DMS 273 (cell line): ENCODE data around the gene TBC1D17.
A peak's percentile ranks its signal among the peaks of the same experiment; 100 is the strongest.
"Not testable (repeated sequence)": the region's sequence is repeated elsewhere in the genome, so short reads cannot be mapped to it uniquely, and the experiment has no call there.

ENCODE experiments used
- DNase-seq: peaks from one replicate; lab custom pipeline; 2025; ENCODE audit not compliant: unreplicated experiment; lab: John Stamatoyannopoulos, UW

TBC1D17 gene

DNA sequence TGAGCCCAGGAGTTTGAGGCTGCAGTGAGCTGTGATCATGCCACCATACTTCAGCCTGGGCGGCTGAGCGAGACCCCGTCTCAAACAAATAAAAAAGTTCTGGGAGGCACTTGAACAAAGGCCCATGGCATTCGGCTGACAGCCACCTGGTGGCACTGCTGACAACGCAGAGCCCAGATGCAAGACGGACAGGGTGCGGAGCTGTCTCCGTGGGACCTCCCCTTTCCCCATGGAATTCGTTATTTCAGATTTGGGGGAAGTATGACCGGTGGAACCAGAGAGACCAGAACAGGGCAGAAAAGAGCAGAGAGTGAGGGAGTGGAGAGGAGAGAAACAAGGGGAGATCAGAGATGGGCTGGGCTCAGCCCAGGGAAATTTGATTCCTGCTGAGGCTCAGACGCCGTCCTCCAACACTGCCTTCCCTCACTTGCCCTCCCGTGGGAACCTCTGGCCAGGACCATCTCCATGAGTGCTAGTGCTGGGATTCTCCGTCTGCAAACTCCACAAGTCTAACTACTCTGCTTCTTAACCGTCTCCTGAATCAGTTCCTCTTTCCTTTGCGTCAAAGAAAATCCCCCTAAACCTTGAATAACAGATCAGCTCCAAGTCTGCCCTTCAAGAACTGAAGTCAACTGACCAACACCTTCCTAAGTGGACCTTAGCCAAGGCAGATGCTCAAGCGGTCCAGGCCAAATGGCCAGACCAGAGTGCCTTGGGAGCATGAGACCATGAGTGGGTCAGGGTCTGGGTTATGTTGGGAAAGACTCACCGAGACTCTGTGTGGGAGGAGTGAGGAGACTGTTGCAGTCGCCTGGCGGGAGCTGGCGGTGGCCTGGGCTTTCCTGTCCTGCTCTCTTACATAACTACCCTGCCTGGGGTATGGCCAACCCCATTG lies 39.6 kb downstream of the TBC1D17 start:
- DNase-seq: peak; percentile 28

DNA sequence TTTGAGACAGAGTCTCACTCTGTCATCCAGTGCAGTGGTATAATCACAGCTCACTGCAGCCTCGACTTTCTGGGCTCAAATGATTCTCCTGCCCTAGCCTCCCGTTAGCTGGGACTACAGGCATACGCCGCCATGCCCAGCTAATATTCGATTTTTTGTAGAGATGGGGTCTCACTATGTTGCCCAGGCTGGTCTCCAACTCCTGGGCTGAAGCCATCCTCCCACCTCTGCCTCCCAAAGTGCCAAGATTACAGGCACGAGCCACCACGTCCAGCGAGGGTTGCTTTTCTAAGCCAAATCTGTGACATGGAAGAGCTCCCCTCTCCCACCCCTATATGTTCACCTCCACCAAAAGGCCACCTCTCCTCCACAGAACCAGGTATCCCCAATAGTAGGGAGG lies 40.6 kb downstream of the TBC1D17 start:
- DNase-seq: no peak

DNA sequence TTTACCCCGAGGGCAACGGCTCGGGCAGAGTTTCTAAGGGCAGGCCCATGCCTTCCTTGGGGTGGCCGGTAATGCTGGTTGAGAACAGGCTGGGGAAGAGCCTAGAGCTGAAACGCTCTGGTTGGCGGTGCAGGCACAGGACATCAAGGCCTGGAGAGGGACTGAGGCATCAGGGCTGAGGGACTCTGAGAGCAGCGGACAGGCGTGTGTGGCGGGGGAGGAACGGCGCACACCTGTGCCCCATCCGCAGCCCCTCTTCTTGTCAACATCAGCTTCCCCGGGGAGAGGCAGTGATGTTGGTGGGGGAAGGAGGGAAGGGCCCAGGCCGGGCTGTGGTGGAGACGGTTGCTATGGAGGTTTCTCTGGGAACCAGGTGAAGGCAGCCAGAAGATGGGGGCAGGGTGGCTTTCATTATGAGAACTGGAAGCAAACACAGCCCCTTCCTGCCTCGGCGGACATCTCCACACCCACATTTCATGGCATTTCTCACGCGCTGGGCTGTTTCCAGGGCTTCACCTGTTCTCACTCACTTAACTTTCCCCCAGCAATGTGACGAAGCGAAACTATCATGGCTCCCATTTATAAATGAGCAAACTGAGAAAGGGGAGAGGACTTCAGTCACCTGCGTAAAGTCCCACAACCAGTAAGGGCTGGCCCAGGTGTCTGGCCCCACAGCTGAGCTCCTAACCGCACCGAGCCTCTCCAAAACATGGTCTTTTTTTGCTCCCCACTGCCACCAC lies 43.3 kb downstream of the TBC1D17 start:
- DNase-seq: no peak

DNA sequence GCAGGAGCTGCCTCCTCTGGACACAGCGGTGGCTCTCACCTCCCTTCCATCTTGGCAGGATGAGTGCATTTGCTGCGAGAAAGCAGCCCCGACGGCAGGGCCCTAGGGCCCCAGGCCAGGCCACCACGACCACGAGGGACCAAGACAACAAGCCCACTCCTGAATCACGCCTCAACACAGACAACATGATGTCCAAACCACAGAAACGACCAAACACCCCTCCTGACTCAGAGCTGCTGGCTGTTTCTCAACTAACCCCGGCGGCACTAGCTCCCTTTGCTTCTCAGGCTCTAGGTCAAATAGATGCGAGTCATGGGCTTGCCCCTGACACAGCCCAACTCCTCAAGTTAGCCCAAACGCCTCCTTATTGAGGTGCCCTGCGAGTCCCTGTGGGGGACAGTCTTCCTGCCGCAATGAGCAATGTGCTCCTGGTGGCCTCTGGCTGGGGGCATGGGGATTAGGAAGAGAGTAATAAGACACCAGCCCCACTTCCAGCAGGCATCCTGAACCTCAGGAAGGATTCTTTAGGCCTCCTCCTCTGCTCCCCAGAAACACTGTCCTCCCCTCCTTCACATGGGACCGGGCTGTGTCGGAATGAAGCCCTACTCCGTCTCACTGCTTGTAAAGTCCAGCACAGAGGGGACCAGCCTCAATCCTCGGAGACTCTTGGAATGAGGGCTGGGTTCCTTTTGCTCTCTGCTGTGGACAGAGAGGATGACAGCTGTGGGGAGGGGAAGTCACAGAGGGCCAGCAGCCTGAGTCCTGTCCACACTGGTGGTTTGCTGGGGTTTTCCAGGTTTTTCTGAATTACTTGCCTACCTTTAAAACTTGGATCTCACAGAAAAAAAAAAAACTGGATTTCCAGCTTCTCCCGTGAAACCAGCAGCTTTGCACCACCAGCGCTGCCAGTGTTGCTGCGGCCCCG lies 44.6 kb downstream of the TBC1D17 start:
- DNase-seq: no peak

DNA sequence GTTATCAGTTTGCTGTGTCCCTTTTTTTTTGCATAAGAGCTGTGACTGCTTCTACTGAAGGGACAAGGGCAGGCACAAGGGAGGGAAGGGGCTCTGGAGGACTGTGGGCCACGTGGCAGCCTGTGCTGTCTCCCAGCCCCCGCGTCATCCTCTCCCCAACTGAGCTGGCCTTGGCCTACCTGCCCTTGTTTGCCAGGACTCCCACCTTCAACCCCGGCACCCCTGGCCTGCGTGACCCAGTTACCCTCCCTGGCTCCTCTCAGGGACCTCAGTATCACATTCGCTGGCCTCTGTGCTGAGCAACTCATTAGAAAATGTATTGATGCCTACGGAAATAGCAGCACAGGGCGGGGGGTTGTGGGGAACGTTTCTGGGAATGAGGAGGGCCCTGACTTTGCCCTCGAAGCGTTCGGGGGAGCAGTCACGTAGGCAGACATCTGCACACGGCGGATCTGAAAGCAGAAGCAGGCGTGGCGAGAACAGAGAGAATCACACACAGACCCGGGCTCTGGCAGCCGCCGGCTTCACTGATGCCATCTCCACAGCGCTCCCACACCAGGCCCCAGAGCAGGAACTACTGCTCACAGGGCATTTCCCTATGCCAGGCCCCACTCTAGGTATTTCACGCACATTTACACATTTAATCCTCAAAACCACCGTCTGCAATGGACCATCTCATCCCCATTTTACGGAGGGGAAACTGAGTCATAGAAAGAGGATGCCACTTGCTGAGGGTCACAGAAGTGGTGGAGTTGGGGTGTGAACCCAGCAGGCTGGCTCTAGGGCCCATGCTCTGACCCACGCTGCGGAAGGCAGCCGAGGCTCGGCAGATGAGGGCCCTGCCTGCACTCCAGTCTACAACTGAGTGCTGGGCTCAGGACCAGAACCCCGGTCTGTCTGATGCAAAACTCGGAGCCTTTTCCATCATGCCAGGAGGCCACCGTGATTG lies 45.8 kb downstream of the TBC1D17 start:
- no peak for DNase-seq

DNA sequence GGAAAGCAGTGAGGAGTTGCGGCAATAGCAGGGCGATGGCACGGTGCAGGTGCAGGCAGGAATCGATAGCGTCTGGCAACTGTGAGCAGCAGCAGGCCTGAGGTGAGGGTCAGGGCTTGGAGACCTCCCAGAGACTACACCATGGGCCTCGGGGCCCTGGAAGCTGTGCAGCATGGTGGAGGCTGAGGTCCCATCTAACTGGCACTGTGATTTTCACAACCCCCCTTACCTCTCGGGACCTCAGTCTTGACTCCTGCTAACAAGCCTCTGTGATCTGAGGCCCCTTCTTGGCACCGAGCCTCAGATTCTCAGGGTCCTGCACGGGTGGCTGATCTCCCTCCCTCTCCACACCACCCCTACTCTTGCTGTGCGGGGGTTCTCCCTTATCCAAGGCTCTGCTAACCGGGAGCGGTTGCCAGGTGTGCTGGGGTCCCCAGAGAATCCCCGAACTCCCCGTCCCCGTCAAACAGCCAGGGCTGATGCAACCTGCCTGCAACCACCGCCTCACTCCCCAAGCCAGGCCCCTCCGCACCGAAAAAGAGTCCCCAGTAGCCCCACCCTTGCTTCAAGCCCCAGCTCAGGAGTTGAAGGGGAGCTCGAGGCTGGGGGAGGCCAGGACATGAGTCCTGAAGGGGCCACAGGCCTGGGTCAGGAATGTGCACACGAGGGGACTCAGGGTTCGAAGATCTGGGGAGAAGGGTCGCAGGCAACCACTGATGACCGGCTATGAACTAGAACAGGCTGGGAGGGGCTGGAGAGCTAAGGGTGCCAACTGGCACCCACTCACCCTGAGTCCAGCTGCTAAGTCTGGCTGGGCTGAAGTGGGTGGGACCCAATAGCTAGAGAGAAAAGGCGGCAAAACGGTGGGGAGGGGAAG lies 46.7 kb downstream of the TBC1D17 start:
- DNase-seq: peak; percentile 47

DNA sequence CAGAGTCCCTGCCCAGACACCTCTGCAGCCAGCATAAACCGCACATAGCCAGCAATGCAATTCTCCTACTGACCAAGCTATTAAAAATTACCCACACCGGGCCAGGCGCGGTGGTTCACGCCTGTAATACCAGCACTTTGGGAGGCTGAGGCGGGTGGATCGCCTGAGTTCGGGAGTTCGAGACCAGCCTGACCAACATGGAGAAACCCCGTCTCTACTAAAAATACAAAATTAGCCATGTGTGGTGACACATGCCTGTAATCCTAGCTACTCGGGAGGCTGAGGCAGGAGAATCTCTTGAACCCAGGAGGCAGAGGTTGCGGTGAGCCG lies 47.3 kb downstream of the TBC1D17 start:
- DNase-seq: not testable (repeated sequence)

DNA sequence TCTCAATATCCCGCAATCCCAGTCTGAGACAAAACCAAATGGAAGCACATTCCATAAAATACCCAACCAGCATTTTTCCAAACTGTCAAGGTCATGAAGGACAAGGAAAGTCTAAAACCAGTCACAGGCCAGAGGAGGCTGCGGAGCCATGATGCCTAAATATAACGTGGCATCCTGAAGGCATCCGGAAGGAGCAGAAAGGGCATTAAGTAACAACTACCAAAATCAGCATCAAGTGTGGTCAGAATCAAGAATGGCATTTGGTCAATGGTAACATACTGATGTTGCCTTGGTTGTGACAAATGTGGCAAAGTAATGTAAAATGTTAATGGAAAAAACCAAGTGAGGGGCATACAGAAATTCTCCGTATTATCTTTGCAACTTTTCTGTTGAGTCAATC lies 48.0 kb downstream of the TBC1D17 start:
- DNase-seq: no peak

DNA sequence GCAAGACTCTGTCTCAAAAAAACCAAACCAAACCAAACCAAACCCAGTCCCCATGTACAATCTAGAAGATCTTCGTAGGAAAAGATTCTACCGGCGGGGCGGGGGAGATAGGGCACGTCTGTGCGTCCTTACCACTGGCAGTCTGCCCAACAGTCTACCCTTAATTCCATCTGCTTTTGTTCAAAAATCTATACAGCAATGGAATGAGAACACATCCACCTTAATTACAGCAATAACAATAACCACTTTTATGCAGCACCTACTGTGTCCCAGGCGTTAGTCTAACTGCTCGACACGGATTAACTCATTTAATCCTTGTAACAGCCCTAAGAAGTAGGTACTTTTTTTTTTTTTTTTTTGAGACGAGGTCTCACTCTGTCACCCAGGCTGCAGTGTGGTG lies 49.0 kb downstream of the TBC1D17 start:
- DNase-seq: no peak

DNA sequence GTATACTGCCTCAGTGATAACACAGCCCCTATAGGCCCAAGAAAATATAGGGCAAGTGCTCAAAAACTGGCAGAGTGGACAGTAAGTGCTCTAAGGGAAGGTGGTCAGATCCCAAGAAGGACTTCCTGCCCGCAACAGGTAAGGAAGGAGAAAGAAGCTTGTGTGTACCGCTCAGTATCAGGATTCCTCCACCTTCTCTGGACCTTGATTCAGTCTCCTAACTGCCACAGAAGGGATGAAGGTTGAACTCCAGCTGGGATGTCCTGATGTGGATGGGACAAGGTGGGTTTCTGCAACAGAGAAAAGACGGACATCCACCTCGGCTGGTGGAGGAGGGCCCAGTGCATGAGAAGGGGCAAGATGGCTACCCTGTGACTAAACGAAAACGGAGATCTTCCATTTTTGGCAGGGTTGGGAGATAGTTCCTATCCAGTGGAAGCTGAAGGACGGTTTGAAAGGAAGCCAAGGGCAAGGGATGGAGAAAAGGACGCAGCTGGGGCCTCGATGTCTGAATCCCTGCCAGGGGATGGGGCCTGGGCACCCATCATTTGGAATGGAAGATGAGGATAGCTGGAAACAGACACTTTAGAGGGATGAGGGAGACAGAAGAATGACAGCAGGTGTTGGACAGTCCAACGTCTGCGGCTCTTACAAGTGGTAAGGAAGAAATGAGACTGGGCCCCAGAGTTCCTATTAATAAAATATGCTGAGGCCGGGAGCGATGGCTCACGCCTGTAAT lies 50.2 kb downstream of the TBC1D17 start:
- DNase-seq: no peak

DNA sequence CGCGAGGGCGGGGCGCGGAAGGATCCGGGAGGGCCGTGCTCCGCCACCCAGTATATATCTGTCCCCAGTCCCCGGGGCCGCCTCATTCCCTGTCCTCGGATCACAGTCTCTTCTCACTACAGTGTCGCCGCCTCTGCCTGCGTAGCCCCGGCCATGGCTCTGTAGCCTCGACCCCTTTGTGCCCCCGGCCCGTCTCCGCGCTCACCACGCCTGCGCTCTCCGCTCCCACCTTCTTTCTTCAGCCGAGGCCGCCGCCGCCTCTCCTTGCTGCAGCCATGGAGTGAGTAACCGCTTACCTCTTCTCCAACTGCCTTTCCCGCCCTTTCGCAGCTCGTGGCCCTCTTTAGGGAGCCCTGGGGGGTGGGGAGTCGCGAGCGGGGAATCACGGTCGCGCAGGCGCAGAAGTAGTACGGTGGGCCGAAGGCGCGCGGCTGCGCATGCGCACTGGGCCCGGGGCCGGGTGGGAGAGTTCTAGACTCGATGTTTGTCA lies 51.7 kb downstream of the TBC1D17 start, which contains the start of the genes ATF5 and NUP62:
TSS of gene ATF5 (plus strand) at position 85 of the 490 bp plus-strand sequence. CDS start 1,646 bp downstream, outside the sequence.
TSS of gene NUP62 (minus strand) at position 384 of the 490 bp plus-strand sequence. CDS start 19,697 bp downstream, outside the sequence.
- DNase-seq: peak; percentile 97

DNA sequence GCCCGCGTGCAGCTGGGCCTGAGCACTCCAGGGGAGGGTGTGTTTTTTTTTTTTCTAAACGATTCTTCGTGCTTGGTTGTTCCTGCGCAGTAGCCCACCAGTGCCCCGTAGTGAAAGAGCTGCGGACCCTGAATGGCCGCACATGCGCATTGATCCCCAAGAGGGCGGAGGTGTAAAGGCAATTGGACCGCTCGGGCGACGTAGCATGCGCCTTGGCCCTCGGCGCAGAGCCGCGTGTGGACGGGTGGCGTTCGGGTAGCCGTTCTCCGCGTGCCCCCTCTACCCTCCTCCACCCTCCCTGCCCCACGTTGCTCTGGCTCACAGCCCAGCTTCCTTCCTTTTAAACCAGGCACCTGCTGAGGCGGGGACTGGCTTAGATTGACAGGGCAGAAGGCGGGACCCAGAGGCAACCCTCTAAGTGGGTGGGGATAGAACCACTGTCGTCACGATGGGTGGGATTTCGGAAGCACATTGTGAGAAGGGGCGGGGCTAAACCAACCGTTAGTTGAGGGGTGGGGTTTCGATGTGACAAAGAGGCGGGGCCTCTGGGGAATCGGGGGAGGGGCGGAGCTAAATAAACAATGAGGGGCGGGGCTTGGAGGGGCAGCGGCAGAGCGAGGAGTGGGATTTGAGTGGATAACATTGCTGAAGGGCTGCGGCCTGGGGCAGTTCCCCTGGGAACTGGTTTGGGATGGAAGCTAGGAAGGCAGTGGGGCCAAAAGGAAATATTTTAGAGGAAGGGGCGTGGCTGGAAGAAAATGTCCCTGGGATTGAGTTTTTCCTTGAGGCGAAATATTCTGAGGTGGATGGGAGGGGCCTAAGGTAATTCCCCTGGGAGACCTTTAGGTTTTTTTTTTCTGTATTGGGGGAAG lies 52.3 kb downstream of the TBC1D17 start:
- peak; percentile 97 for DNase-seq

DNA sequence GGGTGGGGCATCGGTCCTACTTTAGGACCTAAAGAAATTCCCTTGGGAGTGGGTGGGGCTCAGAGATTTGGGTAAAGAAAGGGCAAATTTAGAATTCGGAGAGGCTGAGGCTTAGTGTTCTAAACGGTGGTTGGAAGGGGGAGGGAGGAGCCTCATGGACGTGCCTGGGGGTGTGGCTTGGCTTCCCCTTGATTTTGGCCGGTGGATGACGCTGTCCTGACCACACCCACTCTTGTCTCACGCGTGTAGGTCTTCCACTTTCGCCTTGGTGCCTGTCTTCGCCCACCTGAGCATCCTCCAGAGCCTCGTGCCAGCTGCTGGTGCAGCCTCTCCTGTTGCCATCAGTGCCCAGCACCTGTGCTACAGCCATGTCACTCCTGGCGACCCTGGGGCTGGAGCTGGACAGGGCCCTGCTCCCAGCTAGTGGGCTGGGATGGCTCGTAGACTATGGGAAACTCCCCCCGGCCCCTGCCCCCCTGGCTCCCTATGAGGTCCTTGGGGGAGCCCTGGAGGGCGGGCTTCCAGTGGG lies 53.0 kb downstream of the TBC1D17 start:
- no peak for DNase-seq

DNA sequence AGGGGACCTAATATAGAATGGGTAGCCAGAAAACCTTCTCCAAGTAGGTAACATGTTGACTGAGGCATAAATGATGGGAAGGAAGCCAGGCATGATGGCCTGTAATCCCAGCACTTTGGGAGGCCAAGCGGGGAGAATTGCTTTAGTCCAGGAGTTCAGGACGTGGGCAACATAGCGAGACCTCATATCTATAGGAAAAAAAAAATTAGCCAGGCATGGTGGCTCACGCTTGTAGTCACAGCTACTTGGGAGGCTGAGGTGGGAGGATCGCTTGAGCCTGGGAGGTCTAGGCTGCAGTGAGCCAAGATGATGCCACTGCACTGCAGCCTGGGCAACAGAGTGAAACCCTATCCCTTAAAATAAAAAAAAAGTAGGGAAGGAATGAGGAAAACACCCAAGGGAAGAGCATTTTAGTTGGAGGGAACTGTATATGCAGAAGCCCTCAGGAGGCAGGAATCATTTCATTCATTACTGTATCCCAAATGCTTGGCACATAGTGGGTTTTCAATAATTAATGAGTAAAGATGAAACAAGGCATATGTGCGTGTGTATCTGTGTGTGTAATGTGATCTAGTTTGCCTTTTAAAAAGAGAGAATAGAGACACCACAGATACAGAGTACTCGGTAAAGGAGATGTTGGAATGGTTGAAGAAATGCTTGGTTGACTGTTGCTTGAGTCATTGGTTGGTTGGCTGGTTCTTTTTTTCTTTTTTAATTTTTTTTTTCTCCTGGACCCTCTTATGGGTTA lies 54.0 kb downstream of the TBC1D17 start:
- no peak for DNase-seq

DNA sequence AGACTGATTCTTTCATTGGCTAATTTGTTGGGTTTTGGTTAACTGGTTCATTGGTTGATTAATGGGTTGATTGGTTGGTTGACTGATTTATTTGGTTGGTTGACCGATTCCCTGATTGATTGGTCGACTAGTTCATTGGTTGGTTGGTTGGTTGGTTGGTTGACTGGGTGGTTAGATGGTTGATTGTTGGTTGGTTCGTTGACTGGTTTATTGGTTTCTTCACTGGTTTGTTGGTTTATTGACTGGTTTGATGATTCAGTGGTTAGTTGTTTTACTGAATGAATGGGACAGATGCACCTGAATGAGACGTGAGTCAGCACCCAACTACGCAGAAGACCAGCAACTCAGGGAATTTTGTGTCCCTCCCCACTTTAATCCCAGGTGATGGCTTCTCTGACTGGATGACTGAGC lies 54.5 kb downstream of the TBC1D17 start:
- DNase-seq: no peak

DNA sequence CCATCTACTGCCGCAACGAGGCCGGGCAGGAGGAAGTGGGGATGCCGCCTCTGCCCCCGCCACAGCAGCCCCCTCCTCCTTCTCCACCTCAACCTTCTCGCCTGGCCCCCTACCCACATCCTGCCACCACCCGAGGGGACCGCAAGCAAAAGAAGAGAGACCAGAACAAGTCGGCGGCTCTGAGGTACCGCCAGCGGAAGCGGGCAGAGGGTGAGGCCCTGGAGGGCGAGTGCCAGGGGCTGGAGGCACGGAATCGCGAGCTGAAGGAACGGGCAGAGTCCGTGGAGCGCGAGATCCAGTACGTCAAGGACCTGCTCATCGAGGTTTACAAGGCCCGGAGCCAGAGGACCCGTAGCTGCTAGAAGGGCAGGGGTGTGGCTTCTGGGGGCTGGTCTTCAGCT lies 55.2 kb downstream of the TBC1D17 start:
- DNase-seq: no peak
